HepG2 (cell line): Measurements from ENCODE around the gene NRP1.

Experiments used
- CTCF ChIP-seq: sonication (generic); formaldehyde crosslinking; IDR thresholded peaks from 2 replicates; pipeline ENCODE4 v1.5.0; 2020; ENCODE audit warnings: mild to moderate bottlenecking, missing genetic modification reagents, moderate library complexity
- FOSL1 ChIP-seq: sonication (generic); formaldehyde crosslinking; IDR thresholded peaks from 2 replicates; pipeline ENCODE4 v1.9.0; 2021; ENCODE audit warnings: missing genetic modification reagents, borderline replicate concordance
- ZSCAN22 ChIP-seq: sonication (generic); formaldehyde crosslinking; IDR thresholded peaks from 2 replicates; pipeline ENCODE4 v1.4.0; 2020; ENCODE audit warnings: mild to moderate bottlenecking, missing genetic modification reagents

- TF ChIP-seq ZSCAN22 (CRISPR knock-in tag), result no peak
- TF ChIP-seq CTCF (CRISPR knock-in tag), result no peak
- no peak for TF ChIP-seq FOSL1 (CRISPR knock-in tag)
These were observed 200.3 kb downstream of the NRP1 start for GRCh38 chr10:33134011-33134751.
